GM12878 (cell line): ENCODE results near the gene NR4A2. TPM values are rescaled to one million over a fixed set of nuclear protein-coding genes. Genes with fewer than 3 reads are reported as not detected.

Experiments
- ATAC-seq: fragments of 200-7000 bp; cut with Tn5 transposase; 3 replicates; pipeline ENCODE4 v1.9.1; 2020; ENCODE audit warnings: mild to moderate bottlenecking, moderate library complexity
- BruUV-seq: library from RNA; stranded (reverse); fragments of 400-500 nt; replicated peaks from 2 replicates; lab custom pipeline; 2021; lab: Mats Ljungman, UMichigan
- CTCF ChIA-PET: fragments of 300-600 bp; sonication (Branson Sonifier 250); formaldehyde crosslinking; extraction: SDS; loops from one replicate; lab custom pipeline; 2021; ENCODE audit warnings: inconsistent platforms; lab: Yijun Ruan, JAX
- POLR2A ChIA-PET: fragments of 350-600 bp; formaldehyde crosslinking; extraction: SDS; loops from one replicate; lab custom pipeline; 2021; ENCODE audit warnings: inconsistent platforms; lab: Charles Lee
- RAD21 ChIA-PET: fragments of 300-600 bp; sonication (Branson Sonifier 250); formaldehyde crosslinking; loops from one replicate; lab custom pipeline; 2023; ENCODE audit warnings: antibody characterized with exemption; ENCODE audit not compliant: unreplicated experiment; lab: Charles Lee
- SMC1A ChIA-PET: fragments of 300-600 bp; sonication (Branson Sonifier 250); formaldehyde crosslinking; loops from one replicate; lab custom pipeline; 2023; ENCODE audit not compliant: unreplicated experiment, uncharacterized antibody; lab: Charles Lee
- DNase-seq: peaks from one replicate; pipeline ENCODE4 v3.0.0-alpha.2; 2011; ENCODE audit warnings: low read depth, low spot score
- FAIRE-seq: peaks from 3 replicates; lab custom pipeline; 2011; peaks lifted over from hg19 to GRCh38; lab: Jason Lieb, UNC
- H2AFZ ChIP-seq: 2 replicates; pipeline ENCODE4 v1.6.0; 2011; ENCODE audit warnings: low read depth, low read length, control low read depth; ENCODE audit not compliant: control insufficient read depth
- H3K27ac ChIP-seq: 2 replicates; pipeline ENCODE4 v1.5.1; 2011; ENCODE audit warnings: control low read depth; ENCODE audit not compliant: control insufficient read depth, insufficient read depth
- H3K27me3 ChIP-seq, 2 experiments: replicated peaks in 1 of 2; 2 replicates each; pipeline versions ENCODE4 v1.6.0 to v1.6.1; 2011; ENCODE audit warnings: low read length in 1 of 2; ENCODE audit not compliant: control insufficient read depth in 2 of 2, insufficient read depth in 2 of 2
- H3K36me3 ChIP-seq, 2 experiments: 2 replicates each; pipeline ENCODE4 v1.5.1; 2011; ENCODE audit warnings: low read length in 1 of 2; ENCODE audit not compliant: control insufficient read depth in 2 of 2, insufficient read depth in 2 of 2
- H3K4me1 ChIP-seq: 2 replicates; pipeline ENCODE4 v1.6.1; 2011; ENCODE audit warnings: mild to moderate bottlenecking, low read length, moderate library complexity, mixed read lengths; ENCODE audit not compliant: control insufficient read depth, insufficient read depth
- H3K4me2 ChIP-seq: 2 replicates; pipeline ENCODE4 v1.6.0; 2011; ENCODE audit warnings: control low read depth; ENCODE audit not compliant: control insufficient read depth, insufficient read depth
- H3K4me3 ChIP-seq: fragments of 200-600 bp; sonication (generic); 2 replicates; pipeline ENCODE4 v1.5.1; 2016
- H3K79me2 ChIP-seq: 2 replicates; pipeline ENCODE4 v1.6.0; 2011; ENCODE audit warnings: low read length; ENCODE audit not compliant: control insufficient read depth, insufficient read depth
- H3K9ac ChIP-seq: 2 replicates; pipeline ENCODE4 v1.8.0; 2011; ENCODE audit warnings: low read length, control low read depth, mixed read lengths; ENCODE audit not compliant: control insufficient read depth, insufficient read depth
- H3K9me3 ChIP-seq: replicated peaks from 3 replicates; pipeline ENCODE4 v1.5.1; 2011; ENCODE audit warnings: mild to moderate bottlenecking, low read length; ENCODE audit not compliant: control insufficient read depth, insufficient read depth
- H4K20me1 ChIP-seq: 2 replicates; pipeline ENCODE4 v1.6.0; 2011; ENCODE audit not compliant: control insufficient read depth, insufficient read depth
- EED ChIP-seq: sonication (generic); IDR thresholded peaks from 2 replicates; pipeline ENCODE4 v1.6.1; 2016; ENCODE audit warnings: antibody characterized with exemption, low read depth
- EZH2 ChIP-seq: IDR thresholded peaks from 2 replicates; pipeline ENCODE4 v1.6.1; 2012; ENCODE audit warnings: low read depth, mild to moderate bottlenecking, control low read depth, inconsistent platforms, low read length, borderline replicate concordance; ENCODE audit not compliant: control insufficient read depth
- IKZF2 ChIP-seq, 2 experiments: fragments of 450-650 bp; IDR thresholded peaks; 2 replicates each; pipeline ENCODE4 v1.6.1; 2017; ENCODE audit warnings: mild to moderate bottlenecking in 2 of 2, moderate library complexity in 2 of 2
- POLR2A ChIP-seq: IDR thresholded peaks from 2 replicates; pipeline ENCODE4 v1.6.1; 2011; ENCODE audit warnings: low read depth, mild to moderate bottlenecking, low read length
- SPI1 ChIP-seq: IDR thresholded peaks from 2 replicates; pipeline ENCODE4 v1.6.1; 2011; ENCODE audit warnings: low read depth, mild to moderate bottlenecking, low read length, moderate library complexity, borderline replicate concordance; ENCODE audit not compliant: insufficient read depth
- WGBS: methylation state at CpG from one replicate; pipeline ENCODE4 v1.1.6; 2016; ENCODE audit warnings: low lambda C conversion rate; ENCODE audit not compliant: insufficient replicate concordance, insufficient coverage; ENCODE audit errors: missing lambda C conversion rate; 5-methylcytosine and 5-hydroxymethylcytosine counted together
- in situ Hi-C: fragments of 300-500 bp; cut with MboI; formaldehyde crosslinking; loops from 9 replicates; pipeline ENCODE4 v1.14.3; 2018; ENCODE audit warnings: mixed read lengths
- intact Hi-C: fragments of 100-400 bp; cut with micrococcal nuclease; formaldehyde crosslinking; loops from one replicate; pipeline ENCODE4 v1.14.2; 2022; ENCODE audit not compliant: unreplicated experiment
- polyA plus RNA-seq, 11 experiments: library from polyadenylated mRNA; depleted of rRNA in 4 of 11; unstranded in 6 of 11; stranded (reverse) in 5 of 11; fragments of >200 nt; fragmentation: Nextera tagmentation in 4 of 11; fragmentation: Illumina TruSeq in 1 of 11; extraction: Ambion mirVana in 4 of 11; extraction: Trizol in 1 of 11; gene quantifications; 1 replicate in 1 of 11; 2 replicates in 10 of 11; pipeline versions ENCODE4 v1.2.1 to v1.2.3, GENCODE V29; 2011 to 2016; ENCODE audit warnings: inconsistent platforms in 2 of 11, missing spikeins in 2 of 11, low read depth in 1 of 11
- total RNA-seq, 4 experiments: library from RNA; depleted of rRNA in 3 of 4; stranded (reverse); fragments of >200 nt in 3 of 4; fragmentation: Illumina TruSeq in 1 of 4; extraction: Trizol in 1 of 4; gene quantifications; 2 replicates each; pipeline versions ENCODE4 v1.2.1 to v1.2.3, GENCODE V29; 2013 to 2021

NR4A2 gene
- total and polyA plus RNA-seq, 10 of the 15 experiments (the other 5 are each of a cell fraction or from before 2014, with no cell fraction given): 0.15 to 3.4 (median 0.58) TPM

GRCh38 chr2:156331572-156332283 is 793 bp downstream of the NR4A2 start:
- 4% methylated on average over 18 of the region's 18 CpGs for WGBS
- Histone ChIP-seq H3K9ac (no peak overlapping the region), H3K4me3 (peak overlapping the region; percentile 80), H3K36me3 (no peaks in the 10 kb centered on the region), H3K27me3 (peaks cover 2 to 13% of the 10 kb centered on the region in 2 experiments), H3K4me2 (peak overlapping the region; percentile 98), H4K20me1 (no peaks in the 10 kb centered on the region), H3K4me1 (peaks cover 9% of the 10 kb centered on the region)
- CTCF ChIA-PET: interaction anchor here (1.5 kb wide), 1 partner anchor 257 kb away, joined by 8 read pairs; no protein-coding TSS in a partner anchor
- in situ Hi-C loops: loop anchor here (25.0 kb wide), 1 partner anchor 256 kb away; no protein-coding TSS in a partner anchor
- FAIRE-seq: no peak
- POLR2A ChIA-PET: interaction anchor here (1.3 kb wide), 1 partner anchor 9 kb away, joined by 7 read pairs; no protein-coding TSS in a partner anchor
- TF ChIP-seq EZH2 (0 out of 2 replicates have a peak, but pooled peaks have one; percentile 27), EED (peak; percentile 10; the same call in 1 of the 2 replicates), SPI1 (peak; percentile 39; the same call in 1 of the 2 replicates), POLR2A (no peak), IKZF2 (IDR thresholded peaks at IDR 0.05) (peak in 1 of 2 experiments; percentile 32; a peak in 1 of 4 replicates)
- TF ChIP-seq, all 136 proteins: peak for 4
- BruUV-seq: TSS peak; percentile 64
- Histone ChIP-seq H2AFZ (peak overlapping the region; percentile 81), H3K79me2 (no peaks in the 10 kb centered on the region), H3K27ac (no peak overlapping the region), H3K9me3 (peaks cover 3% of the 10 kb centered on the region; the same call in 2 of the 3 replicates)
- DNase-seq: no peak
- ChIA-PET RAD21 (interaction anchor here (0.8 to 7.1 kb wide), 3 partner anchors 9 to 274 kb away, joined by 3 to 205 read pairs (median 3); no protein-coding TSS in a partner anchor), SMC1A (interaction anchor here (1.1 to 1.7 kb wide), 4 partner anchors 9 to 257 kb away, joined by 3 to 5 read pairs (median 3); no protein-coding TSS in a partner anchor)
- ATAC-seq: peak; percentile 3; the same call in 2 of the 3 replicates
- intact Hi-C loops: loop anchor here (5.0 to 10.0 kb wide), 3 partner anchors 563 to 957 kb away; no protein-coding TSS in a partner anchor
